ENCODE data around the gene PHLPP2.

The PHLPP2 gene

DNA sequence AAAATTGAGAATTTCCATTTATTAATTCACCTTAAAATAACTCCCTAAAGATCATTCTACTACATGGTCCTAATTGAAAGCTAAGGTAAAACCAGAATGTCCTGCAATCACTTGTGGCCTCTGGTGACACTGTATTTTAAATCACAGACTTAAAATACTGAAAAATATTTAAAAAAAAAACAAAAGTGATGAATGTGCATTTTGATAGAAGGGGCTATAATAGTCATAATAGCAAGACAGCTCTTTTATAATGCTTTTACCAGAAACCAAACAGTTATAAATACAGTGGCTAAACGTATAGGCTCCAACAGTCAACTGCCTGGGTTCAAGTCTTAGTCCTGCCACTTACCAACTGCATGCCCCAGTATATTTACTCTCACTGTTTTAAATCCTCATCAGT, 21.2 kb downstream of the PHLPP2 start:
- Histone ChIP-seq H3K9ac (ENCODE audit: low read depth, low read length) (no peak overlapping the region), H3K27me3 (ENCODE audit: insufficient read depth, low read length, poor library complexity) (no peaks in the 10 kb centered on the region), H2AFZ (ENCODE audit: low read depth, low read length) (no peak overlapping the region), H3K27ac (ENCODE audit: low read length) (no peak overlapping the region), H3K79me2 (ENCODE audit: insufficient read depth, low read length) (no peaks in the 10 kb centered on the region), H3K9me3 (ENCODE audit: insufficient read depth, low read length, severe bottlenecking) (no peaks in the 10 kb centered on the region), H3K4me1 (ENCODE audit: insufficient read depth, low read length) (no peaks in the 10 kb centered on the region), H3K4me2 (ENCODE audit: insufficient read depth, low read length) (no peak overlapping the region), H3K4me3 (ENCODE audit: low read depth in 1 of 2, low read length in 2 of 2) (no peak overlapping the region), H4K20me1 (ENCODE audit: insufficient read depth, low read length) (no peaks in the 10 kb centered on the region), H3K36me3 (ENCODE audit: insufficient read depth, low read length) (0 out of 2 replicates have a peak, but pooled peaks cover 2% of the 10 kb centered on the region)
- TF ChIP-seq EZH2 (IDR thresholded peaks at IDR 0.05; ENCODE audit: borderline replicate concordance, low read depth, low read length, severe bottlenecking): no peak
- TF ChIP-seq, protein P1, sequence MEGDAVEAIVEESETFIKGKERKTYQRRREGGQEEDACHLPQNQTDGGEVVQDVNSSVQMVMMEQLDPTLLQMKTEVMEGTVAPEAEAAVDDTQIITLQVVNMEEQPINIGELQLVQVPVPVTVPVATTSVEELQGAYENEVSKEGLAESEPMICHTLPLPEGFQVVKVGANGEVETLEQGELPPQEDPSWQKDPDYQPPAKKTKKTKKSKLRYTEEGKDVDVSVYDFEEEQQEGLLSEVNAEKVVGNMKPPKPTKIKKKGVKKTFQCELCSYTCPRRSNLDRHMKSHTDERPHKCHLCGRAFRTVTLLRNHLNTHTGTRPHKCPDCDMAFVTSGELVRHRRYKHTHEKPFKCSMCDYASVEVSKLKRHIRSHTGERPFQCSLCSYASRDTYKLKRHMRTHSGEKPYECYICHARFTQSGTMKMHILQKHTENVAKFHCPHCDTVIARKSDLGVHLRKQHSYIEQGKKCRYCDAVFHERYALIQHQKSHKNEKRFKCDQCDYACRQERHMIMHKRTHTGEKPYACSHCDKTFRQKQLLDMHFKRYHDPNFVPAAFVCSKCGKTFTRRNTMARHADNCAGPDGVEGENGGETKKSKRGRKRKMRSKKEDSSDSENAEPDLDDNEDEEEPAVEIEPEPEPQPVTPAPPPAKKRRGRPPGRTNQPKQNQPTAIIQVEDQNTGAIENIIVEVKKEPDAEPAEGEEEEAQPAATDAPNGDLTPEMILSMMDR (IDR thresholded peaks at IDR 0.05; ENCODE audit: borderline replicate concordance, extremely low read depth, low read length, poor library complexity, severe bottlenecking): no peak
- ATAC-seq (ENCODE audit: insufficient read depth, low read depth): no peak
- no peak for DNase-seq

DNA sequence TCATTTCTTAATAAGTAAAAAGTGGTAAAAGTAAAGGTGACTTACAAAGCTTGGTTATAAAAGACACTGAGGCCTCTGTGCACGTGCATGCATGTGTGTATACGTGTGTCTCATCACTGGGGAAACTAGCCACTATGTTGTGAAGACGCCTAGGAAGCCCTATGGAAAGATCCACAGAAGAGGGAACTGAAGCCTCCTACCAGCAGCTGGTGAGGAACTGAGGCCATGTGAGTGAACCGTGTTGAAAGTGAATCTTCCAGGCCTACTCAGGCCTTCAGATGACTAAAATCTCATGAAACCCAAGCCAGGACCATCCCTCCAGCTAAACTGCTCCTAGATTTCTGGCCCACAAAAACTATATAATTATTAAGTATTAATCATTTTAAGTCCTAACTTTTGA, 23.7 kb downstream of the PHLPP2 start:
- Histone ChIP-seq H3K4me1 (ENCODE audit: insufficient read depth, low read length) (no peaks in the 10 kb centered on the region), H3K4me3 (ENCODE audit: low read depth in 1 of 2, low read length in 2 of 2) (no peak overlapping the region), H3K4me2 (ENCODE audit: insufficient read depth, low read length) (no peak overlapping the region), H3K9me3 (ENCODE audit: insufficient read depth, low read length, severe bottlenecking) (no peaks in the 10 kb centered on the region), H3K9ac (ENCODE audit: low read depth, low read length) (no peak overlapping the region), H2AFZ (ENCODE audit: low read depth, low read length) (no peak overlapping the region), H3K36me3 (ENCODE audit: insufficient read depth, low read length) (0 out of 2 replicates have a peak, but pooled peaks cover 2% of the 10 kb centered on the region), H3K27me3 (ENCODE audit: insufficient read depth, low read length, poor library complexity) (no peaks in the 10 kb centered on the region), H3K79me2 (ENCODE audit: insufficient read depth, low read length) (no peaks in the 10 kb centered on the region), H4K20me1 (ENCODE audit: insufficient read depth, low read length) (no peaks in the 10 kb centered on the region), H3K27ac (ENCODE audit: low read length) (no peak overlapping the region)
- no peak for TF ChIP-seq EZH2 (IDR thresholded peaks at IDR 0.05; ENCODE audit: borderline replicate concordance, low read depth, low read length, severe bottlenecking)
- TF ChIP-seq, protein P1 (IDR thresholded peaks at IDR 0.05; ENCODE audit: borderline replicate concordance, extremely low read depth, low read length, poor library complexity, severe bottlenecking): no peak
- ATAC-seq (ENCODE audit: insufficient read depth, low read depth): no peak
- DNase-seq: no peak

DNA sequence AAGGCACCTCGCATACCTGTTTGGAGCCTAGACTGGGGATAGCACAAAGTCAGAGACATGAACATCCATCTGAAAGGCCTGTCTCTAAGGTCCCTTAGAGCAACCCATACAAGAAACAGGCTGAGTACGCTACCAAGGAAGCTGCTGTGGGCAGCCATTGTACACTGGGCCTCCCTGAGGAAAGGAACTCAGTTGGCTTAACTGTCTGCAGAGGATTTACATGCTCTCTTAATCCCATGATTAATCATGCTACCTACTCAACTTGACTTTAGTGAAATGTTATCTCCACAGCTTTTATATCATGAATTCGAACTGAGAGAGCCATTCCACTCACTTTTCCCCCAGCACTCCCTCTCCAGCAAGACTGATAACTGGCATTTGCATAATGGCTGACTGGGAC, 26.0 kb downstream of the PHLPP2 start:
- Histone ChIP-seq H3K4me1 (ENCODE audit: insufficient read depth, low read length) (no peaks in the 10 kb centered on the region), H3K27me3 (ENCODE audit: insufficient read depth, low read length, poor library complexity) (no peaks in the 10 kb centered on the region), H4K20me1 (ENCODE audit: insufficient read depth, low read length) (no peaks in the 10 kb centered on the region), H3K79me2 (ENCODE audit: insufficient read depth, low read length) (no peaks in the 10 kb centered on the region), H3K36me3 (ENCODE audit: insufficient read depth, low read length) (0 out of 2 replicates have a peak, but pooled peaks cover 2% of the 10 kb centered on the region), H3K27ac (ENCODE audit: low read length) (no peak overlapping the region), H3K9me3 (ENCODE audit: insufficient read depth, low read length, severe bottlenecking) (no peaks in the 10 kb centered on the region), H3K9ac (ENCODE audit: low read depth, low read length) (no peak overlapping the region), H2AFZ (ENCODE audit: low read depth, low read length) (no peak overlapping the region), H3K4me3 (ENCODE audit: low read depth in 1 of 2, low read length in 2 of 2) (no peak overlapping the region), H3K4me2 (ENCODE audit: insufficient read depth, low read length) (no peak overlapping the region)
- no peak for DNase-seq
- TF ChIP-seq, protein P1 (IDR thresholded peaks at IDR 0.05; ENCODE audit: borderline replicate concordance, extremely low read depth, low read length, poor library complexity, severe bottlenecking): no peak
- TF ChIP-seq EZH2 (IDR thresholded peaks at IDR 0.05; ENCODE audit: borderline replicate concordance, low read depth, low read length, severe bottlenecking): no peak
- ATAC-seq (ENCODE audit: insufficient read depth, low read depth): no peak

DNA sequence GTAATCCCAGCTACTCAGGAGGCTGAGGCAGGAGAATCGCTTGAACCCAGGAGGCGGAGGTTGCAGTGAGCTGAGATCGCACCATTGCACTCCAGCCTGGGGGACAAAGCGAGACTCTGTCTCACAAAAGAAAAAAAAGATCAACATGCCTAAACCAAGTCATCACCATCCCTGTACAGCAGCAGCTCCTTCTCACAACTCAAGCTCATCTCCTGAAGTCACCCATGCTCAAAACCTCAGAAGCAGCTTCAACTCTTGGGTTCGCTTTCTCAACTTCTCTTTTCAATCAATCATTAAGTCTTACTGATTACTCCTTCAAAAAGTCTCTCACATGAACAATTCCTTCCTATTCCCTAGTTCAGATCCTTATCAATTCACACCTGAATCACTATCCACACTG, 31.3 kb downstream of the PHLPP2 start:
- DNase-seq: no peak
- Histone ChIP-seq H4K20me1 (ENCODE audit: insufficient read depth, low read length) (no peaks in the 10 kb centered on the region), H3K9ac (ENCODE audit: low read depth, low read length) (no peak overlapping the region), H3K9me3 (ENCODE audit: insufficient read depth, low read length, severe bottlenecking) (no peaks in the 10 kb centered on the region), H3K27ac (ENCODE audit: low read length) (no peak overlapping the region), H3K4me3 (ENCODE audit: low read depth in 1 of 2, low read length in 2 of 2) (no peak overlapping the region), H3K4me2 (ENCODE audit: insufficient read depth, low read length) (no peak overlapping the region), H3K36me3 (ENCODE audit: insufficient read depth, low read length) (peaks cover 15% of the 10 kb centered on the region; the same call in 1 of the 2 replicates), H3K27me3 (ENCODE audit: insufficient read depth, low read length, poor library complexity) (no peaks in the 10 kb centered on the region), H3K79me2 (ENCODE audit: insufficient read depth, low read length) (no peaks in the 10 kb centered on the region), H2AFZ (ENCODE audit: low read depth, low read length) (no peak overlapping the region), H3K4me1 (ENCODE audit: insufficient read depth, low read length) (no peaks in the 10 kb centered on the region)
- no peak for TF ChIP-seq EZH2 (IDR thresholded peaks at IDR 0.05; ENCODE audit: borderline replicate concordance, low read depth, low read length, severe bottlenecking)
- TF ChIP-seq, protein P1 (IDR thresholded peaks at IDR 0.05; ENCODE audit: borderline replicate concordance, extremely low read depth, low read length, poor library complexity, severe bottlenecking): no peak
- no peak for ATAC-seq (ENCODE audit: insufficient read depth, low read depth)

Data from DND-41 (cell line).